Tibial nerve (tissue), 4 donors: Measurements from ENCODE around the gene ICE1.

ENCODE experiments used
- CTCF ChIP-seq, 5 experiments: fragments of 200-600 bp in 3 of 5; fragments of 450-650 bp in 2 of 5; sonication (generic) in 3 of 5; IDR thresholded peaks; one replicate each; pipeline ENCODE4 v1.5.1; 2016 to 2019; ENCODE audit warnings: antibody characterized with exemption in 5 of 5, mild to moderate bottlenecking in 3 of 5, moderate library complexity in 2 of 5
- EP300 ChIP-seq, 2 donors: sonication (generic); formaldehyde crosslinking; IDR thresholded peaks; one replicate each; pipeline ENCODE4 v1.6.1; 2017; ENCODE audit warnings: antibody characterized with exemption in 2 of 2, mild to moderate bottlenecking in 1 of 2
- POLR2A ChIP-seq, 2 donors: fragments of 450-650 bp; IDR thresholded peaks; one replicate each; pipeline ENCODE4 v1.6.1; 2017; ENCODE audit warnings: antibody characterized with exemption in 2 of 2, mild to moderate bottlenecking in 2 of 2, moderate library complexity in 2 of 2

GRCh38 chr5:5487585-5488360 is 65.3 kb downstream of the ICE1 start:
- TF ChIP-seq CTCF (IDR thresholded peaks at IDR 0.05) (no peak), POLR2A (IDR thresholded peaks at IDR 0.05) (no peak), EP300 (IDR thresholded peaks at IDR 0.05) (no peak)
